Stimulated activated CD4-positive, alpha-beta T cell treated with anti-CD3 and anti-CD28 coated beads, Interleukin-12 subunit alpha, Interleukin-12 subunit beta, amount 100 ng/mL, for 4 hours (primary cell): ENCODE results near the gene RABL6.
A peak's percentile ranks its signal among the peaks of the same experiment; 100 is the strongest.

Experiments used
- DNase-seq: peaks from one replicate; pipeline ENCODE4 v3.0.0-alpha.2; 2020

Gene RABL6

DNA sequence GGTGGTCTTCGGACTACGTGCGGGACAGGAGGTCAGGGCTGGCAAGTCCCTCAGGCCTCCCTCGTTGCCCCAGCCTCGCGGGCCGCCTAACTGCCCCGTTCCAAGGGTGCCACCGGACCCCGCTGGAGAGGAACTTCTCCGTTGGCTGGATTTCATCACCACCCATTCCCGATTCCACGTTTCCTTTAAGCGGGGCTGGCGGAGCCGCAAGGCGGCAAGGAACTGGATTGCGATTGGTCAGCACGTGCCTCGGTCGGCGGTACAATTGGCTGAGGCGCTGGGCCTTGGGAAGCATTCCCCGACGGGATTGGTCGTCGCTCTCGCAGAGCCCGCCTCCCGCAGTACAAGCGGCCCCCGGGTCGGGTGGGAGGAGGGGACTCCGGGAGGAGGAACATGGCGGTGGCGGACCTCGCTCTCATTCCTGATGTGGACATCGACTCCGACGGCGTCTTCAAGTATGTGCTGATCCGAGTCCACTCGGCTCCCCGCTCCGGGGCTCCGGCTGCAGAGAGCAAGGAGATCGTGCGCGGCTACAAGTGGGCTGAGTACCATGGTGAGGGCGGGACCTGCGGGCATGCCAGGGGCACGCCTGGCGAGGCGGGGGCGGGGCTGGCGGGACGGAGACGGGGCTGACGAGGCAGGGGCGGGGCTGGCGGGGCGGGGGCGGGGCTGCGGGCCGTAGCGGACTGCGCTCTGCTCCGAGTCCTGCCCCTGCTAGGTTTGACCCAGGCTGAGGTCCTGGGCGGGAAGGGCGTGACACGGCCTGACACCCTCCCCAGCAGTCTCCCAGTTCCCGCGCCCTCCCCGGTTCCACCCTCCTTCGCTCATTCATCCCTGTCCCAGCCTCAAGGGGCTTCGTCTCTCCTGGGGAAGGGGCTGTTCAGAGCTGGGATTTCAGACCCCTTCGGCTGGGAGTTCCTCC is 41.6 kb downstream of the RABL6 start, which contains the start of gene PHPT1:
Gene PHPT1, plus strand, starts transcription at position 372 of the 922 bp plus-strand sequence. Its CDS starts 22 bp downstream, at position 394.
- DNase-seq: peak; percentile 94

DNA sequence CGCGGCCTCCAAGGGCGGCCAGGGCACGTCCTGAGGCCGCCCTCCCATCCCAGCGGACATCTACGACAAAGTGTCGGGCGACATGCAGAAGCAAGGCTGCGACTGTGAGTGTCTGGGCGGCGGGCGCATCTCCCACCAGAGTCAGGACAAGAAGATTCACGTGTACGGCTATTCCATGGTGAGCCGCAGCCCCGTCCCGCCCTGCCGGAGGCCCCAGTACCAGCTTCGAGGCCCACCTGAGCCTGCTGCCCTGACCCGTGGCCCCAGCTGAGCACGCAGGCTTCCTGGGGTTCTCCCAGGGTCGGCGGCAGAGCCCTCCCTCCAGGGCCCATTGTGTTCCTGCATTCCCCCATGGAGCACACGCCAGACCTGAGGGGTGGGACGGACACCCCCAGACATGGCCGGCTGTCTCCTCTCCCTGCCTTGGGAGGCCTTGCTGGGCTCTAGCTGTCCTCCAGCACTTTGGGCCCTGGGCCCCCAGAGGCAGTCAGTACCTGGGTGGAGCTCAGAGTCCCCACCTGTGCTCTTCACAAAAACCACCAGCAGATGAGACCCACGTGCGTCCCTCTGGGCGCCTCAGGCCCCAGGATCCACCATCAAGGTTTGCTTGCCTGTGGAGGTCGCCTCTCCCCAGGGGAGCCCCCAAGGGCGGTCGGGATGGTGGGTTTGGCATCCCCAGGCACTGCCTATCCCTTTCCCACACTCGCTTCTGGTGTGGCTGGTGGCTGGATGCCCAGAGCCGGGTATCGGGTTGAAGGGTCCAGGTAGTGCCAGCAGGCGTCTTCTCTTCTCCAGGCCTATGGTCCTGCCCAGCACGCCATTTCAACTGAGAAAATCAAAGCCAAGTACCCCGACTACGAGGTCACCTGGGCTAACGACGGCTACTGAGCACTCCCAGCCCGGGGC is 42.5 kb downstream of the RABL6 start:
- no peak for DNase-seq

DNA sequence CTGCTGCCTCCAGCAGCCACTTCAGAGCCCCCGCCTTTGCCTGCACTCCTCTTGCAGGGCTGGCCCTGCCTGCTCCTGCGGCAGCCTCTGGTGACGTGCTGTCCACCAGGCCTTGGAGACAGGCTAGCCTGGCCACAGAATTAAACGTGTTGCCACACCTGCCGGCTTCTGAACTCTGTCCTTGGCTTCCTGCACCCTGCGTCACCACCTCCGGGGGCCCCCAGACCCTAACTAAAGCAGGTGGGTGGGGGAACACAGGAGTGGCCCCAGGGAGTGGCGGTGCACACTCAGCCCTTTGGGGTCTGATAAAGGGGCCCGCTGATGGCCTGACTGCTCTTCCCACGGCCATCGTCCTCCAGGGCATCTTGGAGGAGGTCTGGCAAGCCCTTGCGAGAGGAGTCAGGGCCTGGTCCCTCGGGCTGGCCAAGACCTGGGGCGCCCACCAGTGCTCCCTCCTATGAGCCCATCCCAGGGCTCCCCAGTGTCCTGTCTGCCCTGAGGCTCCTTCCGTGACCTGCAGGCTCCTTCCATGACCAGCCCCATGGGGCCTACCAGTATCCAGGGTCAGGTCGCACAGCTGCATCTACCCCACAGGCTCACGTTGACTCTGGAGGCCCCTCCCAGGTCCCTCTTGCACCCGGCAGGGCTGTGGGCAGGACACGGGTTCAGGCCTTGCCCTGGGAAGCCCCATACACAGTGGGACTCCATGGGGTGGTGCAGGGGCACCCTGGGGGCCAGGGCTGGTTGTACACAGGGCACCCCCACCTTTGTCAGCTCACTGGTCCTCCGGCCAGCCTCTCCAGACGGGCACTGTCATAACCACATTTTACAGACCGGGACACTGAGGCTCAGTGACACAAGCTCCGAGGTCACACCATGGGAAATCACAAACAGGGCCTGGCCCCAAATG is 43.4 kb downstream of the RABL6 start:
- no peak for DNase-seq

DNA sequence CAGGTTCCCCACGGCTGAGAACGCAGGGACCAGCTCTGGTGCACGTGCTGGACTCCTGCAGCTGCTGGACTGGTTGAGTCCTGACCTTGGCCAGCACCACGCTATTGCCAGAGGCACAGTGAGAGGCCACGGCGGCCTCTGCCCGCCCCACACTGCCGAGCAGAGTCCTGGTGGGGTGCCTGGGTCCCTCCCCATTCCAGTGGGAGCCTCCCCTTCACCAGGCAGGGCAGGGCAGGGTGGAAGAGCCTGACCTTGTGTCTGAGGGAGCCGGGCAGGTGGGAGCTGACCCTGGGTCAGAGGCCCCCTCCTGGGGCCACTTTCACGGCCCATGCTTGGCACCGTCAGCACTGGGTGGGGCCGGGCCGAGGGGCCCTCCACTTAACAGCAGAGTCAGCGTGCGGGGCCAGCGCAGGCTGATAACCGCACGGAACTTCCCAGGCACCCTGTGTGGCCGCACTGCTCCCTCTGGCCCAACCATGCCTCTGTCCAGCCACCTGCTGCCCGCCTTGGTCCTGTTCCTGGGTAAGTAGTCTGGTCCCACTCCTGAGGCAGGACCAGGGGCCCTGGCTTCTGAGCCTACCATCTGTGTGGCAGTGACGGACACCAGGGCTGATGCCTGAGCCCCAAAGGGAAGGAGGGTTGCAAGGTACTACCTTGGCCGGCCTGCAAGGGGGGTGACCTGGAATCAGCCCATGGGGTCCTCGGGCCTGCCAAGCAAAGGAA is 44.4 kb downstream of the RABL6 start, which contains the start of gene MAMDC4:
Gene MAMDC4, plus strand, starts transcription at position 406 of the 723 bp plus-strand sequence. Its CDS starts 71 bp downstream, at position 477.
- no peak for DNase-seq

- DNase-seq: no peak
These were observed 45.2 kb downstream of the RABL6 start for GRCh38 chr9:136852664-136853595.

DNA sequence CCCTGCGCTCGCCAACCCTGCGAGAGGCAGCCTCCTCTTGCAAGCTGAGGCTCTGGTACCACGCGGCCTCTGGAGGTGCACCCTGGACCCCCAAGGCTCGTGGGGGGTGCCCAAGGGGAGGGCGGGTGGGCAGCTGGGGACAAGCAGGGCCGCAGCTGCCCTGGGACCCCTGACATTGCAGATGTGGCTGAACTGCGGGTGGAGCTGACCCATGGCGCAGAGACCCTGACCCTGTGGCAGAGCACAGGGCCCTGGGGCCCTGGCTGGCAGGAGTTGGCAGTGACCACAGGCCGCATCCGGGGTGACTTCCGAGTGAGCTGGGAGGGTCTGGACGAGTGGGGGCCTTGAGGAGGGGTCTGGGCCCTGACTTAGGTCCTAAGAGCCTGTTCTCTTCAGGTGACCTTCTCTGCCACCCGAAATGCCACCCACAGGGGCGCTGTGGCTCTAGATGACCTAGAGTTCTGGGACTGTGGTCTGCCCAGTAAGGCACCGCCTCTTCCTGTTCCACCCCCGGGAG is 45.9 kb downstream of the RABL6 start:
- DNase-seq: no peak

GRCh38 chr9:136854113-136854841 is 46.5 kb downstream of the RABL6 start:
- no peak for DNase-seq

DNA sequence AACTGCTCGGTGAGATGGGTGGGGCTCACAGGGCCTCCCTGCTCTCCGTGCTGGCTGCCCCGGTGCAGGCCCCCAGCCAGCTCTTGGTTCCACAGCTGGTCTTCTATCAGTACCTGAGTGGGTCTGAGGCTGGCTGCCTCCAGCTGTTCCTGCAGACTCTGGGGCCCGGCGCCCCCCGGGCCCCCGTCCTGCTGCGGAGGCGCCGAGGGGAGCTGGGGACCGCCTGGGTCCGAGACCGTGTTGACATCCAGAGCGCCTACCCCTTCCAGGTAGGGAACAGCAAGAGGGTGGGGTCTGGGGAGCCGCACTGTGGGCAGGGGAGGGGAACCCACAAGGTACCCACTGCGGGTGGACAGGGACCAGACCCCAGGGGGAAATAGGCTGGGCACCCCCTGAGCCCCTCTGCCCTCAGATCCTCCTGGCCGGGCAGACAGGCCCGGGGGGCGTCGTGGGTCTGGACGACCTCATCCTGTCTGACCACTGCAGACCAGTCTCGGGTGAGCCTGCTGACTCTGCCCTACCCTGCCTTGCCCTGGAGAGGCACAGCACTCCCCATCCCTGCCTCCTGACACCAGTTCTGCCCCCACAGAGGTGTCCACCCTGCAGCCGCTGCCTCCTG is 47.2 kb downstream of the RABL6 start:
- no peak for DNase-seq

DNA sequence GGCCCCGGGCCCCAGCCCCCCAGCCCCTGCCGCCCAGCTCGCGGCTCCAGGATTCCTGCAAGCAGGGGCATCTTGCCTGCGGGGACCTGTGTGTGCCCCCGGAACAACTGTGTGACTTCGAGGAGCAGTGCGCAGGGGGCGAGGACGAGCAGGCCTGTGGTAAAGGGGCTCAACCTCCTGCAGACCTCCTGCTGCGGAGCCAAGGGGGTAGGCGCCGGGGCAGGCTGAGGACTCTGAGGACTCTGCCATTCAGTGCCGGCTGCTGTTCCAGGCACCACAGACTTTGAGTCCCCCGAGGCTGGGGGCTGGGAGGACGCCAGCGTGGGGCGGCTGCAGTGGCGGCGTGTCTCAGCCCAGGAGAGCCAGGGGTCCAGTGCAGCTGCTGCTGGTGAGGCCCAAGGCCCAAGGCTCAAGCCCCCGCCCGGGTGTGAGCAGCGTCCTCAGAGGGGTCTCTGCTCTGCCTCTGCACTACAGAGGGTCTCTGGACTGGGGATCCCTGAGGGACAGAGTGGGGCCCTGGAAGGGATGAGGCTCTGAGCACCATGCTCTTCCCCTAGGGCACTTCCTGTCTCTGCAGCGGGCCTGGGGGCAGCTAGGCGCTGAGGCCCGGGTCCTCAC is 47.8 kb downstream of the RABL6 start:
- no peak for DNase-seq

DNA sequence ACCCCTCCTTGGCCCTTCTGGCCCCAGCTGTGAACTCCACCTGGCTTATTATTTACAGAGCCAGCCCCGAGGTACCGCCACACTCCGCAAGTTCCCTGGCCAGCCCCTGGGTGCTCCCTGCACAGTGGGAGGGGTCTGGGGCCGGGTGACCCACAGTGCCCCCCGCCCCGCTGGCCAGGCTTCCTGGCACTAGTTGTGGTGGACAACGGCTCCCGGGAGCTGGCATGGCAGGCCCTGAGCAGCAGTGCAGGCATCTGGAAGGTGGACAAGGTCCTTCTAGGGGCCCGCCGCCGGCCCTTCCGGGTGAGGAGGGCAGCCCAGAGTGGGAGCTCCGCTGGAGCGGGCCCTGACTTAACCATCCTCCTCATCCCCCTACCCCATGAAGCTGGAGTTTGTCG is 48.3 kb downstream of the RABL6 start:
- DNase-seq: no peak

GRCh38 chr9:136856541-136857141 is 48.9 kb downstream of the RABL6 start:
- no peak for DNase-seq

- no peak for DNase-seq
These were observed 49.4 kb downstream of the RABL6 start for GRCh38 chr9:136857166-136857565.

DNA sequence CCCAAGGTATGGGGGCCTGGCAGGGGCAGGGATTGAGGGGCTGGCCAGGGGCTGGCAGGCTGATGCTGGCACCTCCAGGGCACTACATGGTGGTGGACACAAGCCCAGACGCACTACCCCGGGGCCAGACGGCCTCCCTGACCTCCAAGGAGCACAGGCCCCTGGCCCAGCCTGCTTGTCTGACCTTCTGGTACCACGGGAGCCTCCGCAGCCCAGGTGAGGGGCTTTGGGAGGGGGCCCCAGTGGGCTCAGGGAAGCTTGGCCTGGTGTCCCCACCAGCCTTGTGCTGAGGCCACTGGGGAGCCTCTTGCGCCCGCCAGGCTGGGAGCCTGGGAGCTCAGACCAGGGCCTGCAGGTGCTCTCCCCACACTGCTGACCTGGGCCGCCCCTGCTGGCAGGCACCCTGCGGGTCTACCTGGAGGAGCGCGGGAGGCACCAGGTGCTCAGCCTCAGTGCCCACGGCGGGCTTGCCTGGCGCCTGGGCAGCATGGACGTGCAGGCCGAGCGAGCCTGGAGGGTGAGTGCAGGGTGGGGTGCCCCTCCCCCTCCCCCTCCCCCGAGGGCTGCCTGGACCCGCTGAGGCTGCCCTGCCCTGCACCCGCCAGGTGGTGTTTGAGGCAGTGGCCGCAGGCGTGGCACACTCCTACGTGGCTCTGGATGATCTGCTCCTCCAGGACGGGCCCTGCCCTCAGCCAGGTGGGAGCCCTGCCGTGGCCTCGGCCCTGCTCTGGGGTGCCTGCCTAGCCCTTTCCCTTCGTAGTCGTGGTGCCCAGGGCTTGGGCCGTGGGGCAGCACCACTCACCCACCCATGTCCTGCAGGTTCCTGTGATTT is 50.0 kb downstream of the RABL6 start:
- no peak for DNase-seq

DNA sequence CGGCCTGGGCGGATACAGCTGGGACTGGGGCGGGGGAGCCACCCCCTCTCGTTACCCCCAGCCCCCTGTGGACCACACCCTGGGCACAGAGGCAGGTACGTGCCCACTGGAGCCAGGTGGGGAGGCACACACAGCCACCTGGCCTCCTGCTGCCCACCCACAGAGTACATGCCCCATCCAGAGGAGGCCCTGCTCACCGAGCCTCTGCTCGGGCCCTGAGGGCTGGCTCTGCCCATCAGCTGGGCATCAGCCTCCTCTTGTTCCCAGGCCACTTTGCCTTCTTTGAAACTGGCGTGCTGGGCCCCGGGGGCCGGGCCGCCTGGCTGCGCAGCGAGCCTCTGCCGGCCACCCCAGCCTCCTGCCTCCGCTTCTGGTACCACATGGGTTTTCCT is 50.7 kb downstream of the RABL6 start:
- no peak for DNase-seq

DNA sequence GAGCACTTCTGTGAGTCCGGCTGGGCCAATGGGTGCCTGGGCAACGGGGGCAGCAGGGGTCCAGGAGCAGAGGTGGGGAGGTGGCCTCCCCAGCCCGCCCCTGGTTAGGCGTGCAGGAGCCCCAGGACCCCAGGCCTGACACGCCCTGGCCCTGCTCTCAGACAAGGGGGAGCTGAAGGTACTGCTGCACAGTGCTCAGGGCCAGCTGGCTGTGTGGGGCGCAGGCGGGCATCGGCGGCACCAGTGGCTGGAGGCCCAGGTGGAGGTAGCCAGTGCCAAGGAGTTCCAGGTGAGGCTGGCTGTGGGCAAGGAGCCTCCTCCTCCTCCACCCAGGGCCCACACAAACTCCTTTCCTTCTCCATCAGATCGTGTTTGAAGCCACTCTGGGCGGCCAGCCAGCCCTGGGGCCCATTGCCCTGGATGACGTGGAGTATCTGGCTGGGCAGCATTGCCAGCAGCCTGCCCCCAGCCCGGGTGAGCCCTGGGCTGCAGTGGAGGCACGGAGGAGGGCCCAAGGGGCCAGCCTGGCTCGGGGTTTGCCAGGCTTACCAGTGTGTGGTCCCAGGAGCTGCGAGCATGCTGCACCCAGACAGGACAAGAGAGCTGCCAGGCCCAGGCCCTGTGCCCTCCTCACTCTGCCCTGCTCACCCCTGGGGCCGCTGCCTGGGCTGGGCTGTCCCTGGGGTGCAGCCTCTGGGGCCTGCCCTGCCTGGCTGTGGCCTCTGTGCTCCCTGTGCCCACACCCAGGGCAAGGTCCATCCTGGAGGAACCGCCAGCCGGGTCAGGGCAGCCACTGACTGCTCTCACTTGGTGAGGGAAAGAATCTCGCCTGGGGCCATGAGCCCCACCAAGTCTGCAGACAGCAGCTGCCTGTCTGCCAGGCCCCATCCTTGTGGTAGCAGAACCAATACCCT is 51.4 kb downstream of the RABL6 start:
- no peak for DNase-seq

DNA sequence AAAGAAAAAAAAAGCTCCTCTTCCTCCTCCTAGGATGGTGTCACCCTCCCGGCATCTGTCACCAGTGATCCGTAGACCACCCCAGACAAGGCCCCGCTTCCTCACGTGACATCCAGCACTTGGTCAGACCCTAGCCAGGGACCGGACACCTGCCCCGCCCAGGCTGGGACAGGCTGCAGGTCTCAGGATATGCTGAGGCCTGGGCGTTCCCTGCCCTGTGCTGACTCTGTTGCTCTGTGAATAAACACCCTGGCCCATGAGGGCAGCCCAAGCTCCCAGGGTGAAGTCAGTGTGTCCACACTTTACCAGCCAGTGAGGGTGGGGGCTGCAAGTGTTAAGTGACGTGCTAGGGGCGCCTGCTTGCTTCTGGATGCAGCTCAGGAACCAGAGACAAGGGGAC is 52.8 kb downstream of the RABL6 start:
- DNase-seq: no peak
